ENCODE data around the gene APBA2.

The APBA2 gene

DNA sequence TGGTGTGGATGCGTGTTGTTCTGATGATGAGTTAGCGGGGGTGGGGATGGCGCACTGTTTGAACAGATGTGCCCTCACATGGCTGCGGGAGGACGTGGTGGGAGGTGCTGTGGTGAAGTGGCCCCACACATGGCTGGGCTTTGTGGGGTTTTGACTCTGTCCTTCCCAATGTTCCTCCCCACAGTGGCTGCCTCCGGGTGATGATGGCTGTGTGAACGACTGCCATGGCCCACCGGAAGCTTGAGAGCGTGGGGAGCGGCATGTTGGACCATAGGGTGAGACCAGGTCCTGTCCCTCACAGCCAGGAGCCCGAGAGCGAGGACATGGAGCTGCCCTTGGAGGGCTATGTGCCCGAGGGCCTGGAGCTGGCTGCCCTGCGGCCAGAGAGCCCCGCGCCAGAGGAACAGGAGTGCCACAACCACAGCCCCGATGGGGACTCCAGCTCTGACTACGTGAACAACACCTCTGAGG lies 167.9 kb downstream of the APBA2 start:
- DNase-seq (ENCODE audit: low read depth in 1 of 2, low spot score in 1 of 2) = no peak

DNA sequence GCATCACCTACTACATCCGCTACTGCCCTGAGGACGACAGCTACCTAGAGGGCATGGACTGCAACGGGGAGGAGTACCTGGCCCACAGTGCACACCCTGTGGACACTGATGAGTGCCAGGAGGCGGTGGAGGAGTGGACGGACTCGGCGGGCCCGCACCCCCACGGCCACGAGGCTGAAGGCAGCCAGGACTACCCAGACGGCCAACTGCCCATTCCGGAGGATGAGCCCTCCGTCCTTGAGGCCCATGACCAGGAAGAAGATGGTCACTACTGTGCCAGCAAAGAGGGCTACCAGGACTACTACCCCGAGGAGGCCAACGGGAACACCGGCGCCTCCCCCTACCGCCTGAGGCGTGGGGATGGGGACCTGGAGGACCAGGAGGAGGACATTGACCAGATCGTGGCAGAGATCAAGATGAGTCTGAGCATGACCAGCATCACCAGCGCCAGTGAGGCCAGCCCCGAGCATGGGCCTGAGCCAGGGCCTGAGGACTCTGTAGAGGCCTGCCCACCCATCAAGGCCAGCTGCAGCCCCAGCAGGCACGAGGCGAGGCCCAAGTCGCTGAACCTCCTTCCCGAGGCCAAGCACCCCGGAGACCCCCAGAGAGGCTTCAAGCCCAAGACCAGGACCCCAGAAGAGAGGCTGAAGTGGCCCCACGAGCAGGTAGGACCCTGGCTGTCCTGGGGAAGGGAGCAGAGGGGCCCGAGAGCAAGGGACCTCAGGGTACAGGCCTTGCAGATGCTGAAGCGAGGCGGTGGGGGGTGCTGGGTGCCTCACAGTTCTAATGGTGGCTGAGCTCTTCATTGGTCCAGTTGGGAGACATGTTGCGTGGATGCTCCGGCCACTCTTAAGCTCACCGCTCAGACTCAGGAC lies 168.6 kb downstream of the APBA2 start:
- DNase-seq (ENCODE audit: low read depth in 1 of 2, low spot score in 1 of 2) = no peak

DNA sequence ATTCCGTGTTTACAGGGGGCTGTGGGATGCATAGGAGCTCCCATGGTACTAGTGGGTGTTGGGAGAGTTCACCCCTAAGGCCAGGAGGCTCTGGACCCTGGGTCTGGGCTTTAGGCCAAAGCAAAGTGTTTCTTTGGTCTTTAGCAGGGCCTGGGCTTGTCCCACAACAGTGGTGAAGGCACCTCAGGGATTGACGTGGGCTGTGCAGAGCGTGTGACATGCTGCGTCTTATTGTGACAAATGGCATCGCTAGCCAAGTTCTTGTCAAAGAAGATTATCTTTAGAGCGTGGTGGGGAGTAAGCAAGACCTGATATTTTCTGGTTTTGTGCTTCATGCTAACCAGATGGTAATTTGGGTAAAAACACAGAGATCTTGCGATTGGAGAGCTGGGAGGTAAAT lies 170.1 kb downstream of the APBA2 start:
- no peak for DNase-seq (ENCODE audit: low read depth in 1 of 2, low spot score in 1 of 2)

DNA sequence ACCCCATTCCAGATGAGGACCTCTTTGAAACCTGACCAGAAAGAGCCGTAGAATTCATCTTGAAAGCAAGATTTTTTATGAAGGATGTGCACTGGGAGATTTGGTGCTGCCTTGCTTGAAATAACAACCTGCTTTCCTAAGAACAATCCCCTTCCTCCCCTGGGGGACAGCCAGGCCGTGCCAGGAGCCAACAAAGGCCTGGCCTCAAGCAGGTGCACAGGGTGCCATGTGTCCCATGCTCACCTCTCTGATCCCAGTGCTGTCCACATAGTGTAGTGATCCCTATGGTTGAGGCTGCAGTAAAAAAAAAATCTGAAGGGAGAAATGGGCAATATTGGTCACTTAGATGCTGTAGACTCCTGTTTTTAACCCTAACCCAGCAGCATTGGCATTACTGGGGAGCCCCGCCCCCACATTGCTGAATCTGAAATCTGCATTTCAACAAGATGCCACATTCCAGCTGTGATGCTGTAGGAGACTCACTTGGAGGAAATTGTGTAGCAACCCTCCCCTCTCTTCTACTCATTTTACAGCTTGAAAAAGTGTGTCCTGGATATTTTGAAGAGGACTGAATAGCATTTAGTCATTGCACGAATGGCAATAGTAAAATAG lies 171.2 kb downstream of the APBA2 start:
- no peak for DNase-seq (ENCODE audit: low read depth in 1 of 2, low spot score in 1 of 2)

DNA sequence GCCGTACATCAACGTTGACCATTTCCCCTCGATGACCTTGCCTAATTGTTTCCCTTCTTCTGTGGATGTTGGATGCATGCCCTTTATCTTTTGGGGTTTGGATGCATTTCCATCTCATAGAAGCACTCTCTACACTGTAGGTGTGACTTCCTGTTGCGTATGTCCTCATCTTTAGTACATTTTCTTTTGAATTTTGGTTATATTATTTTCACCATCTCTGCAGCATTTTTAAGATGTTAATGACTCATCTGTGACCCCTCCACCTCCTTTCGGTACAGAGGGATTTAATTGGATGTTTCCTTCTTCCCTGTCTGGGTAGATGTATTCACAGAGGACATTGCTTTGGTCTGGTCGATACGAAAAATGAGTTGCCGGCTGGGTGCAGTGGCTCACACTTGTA lies 172.1 kb downstream of the APBA2 start:
- no peak for DNase-seq (ENCODE audit: low read depth in 1 of 2, low spot score in 1 of 2)

DNA sequence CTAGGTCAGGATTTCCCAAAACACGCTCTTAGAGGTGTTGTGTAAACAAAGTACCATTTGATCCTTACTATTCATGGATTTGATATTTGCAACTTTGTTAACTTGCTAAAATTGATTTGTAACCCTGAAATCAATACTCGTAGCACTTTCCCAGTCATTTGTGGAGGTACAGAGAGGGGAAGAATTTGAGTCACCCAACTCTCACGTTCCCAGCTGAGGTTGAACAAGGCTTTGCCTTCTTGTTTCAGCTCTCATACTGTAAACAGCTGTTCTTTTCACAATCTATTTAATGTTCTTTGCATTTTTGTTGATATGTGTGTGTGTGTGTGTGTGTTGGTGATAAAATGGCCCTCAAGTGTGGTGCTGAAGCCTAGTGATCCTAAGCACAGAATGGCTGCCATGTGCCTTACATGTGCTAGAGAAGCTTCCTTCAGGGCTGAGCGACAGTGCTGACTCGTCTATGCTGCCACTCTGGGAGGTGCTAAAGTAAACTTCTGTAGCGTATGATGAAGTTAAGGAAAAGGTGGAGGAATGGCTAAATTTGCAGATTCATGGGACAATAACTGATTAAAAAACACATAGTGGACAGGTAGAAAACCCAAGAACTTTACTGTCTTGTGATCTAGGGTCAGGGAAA lies 173.2 kb downstream of the APBA2 start:
- no peak for DNase-seq (ENCODE audit: low read depth in 1 of 2, low spot score in 1 of 2)

DNA sequence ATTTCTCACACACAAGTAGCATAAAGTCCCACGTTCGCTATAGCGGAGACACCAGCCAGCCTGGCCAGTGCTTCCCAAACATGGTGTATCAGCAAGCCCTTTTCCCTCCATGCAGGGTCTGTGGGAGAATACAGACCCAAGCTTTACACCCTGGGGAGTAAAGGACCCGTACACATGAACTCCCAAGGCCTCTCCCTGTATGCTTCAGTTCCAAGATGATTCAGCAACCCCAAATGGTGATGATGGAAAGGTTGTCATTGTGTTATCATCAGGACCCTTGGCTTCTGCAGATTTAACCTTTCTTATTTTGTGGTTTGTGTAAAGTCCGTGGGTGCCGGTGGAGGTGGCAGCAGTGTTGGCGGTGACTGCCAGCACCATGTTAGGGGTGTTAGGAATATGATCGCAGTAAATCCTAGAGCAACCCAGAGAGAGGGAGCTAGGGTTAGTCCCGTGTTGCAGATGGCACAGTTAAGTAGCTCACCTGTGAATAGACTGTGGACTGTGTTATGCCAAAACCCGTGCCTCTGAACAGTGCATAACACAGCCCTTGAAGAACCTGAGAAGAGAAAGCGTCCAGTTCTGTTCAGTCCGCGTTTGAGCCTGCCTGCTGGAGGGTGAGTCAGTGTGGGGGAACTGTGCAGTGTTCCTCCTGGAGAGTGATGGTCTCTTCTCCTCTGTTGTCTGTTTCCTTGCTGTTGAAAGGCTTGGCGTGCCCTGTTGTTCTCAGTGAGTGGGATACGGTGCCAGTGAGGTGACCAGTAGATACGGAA lies 174.3 kb downstream of the APBA2 start:
- no peak for DNase-seq (ENCODE audit: low read depth in 1 of 2, low spot score in 1 of 2)

DNA sequence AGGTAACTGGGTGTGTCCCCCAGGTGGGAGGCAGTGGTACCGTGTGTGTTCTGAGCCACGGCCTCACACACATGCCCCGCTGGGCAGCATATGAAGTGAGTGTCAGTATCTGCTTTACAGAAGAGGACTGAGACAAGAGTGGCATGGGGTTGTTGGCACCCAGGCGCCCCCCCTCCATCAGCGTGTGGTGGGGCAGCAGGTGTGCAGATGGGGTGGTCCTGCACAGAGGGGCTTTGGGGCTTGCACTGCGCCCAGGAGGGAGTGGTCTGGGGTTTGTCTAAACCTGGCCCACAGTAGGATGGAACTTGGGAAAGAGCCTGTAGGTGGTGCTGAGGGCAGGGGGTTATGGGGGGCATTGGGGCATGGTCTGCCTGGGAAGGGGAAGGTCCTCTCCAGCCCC lies 176.0 kb downstream of the APBA2 start:
- no peak for DNase-seq (ENCODE audit: low read depth in 1 of 2, low spot score in 1 of 2)

DNA sequence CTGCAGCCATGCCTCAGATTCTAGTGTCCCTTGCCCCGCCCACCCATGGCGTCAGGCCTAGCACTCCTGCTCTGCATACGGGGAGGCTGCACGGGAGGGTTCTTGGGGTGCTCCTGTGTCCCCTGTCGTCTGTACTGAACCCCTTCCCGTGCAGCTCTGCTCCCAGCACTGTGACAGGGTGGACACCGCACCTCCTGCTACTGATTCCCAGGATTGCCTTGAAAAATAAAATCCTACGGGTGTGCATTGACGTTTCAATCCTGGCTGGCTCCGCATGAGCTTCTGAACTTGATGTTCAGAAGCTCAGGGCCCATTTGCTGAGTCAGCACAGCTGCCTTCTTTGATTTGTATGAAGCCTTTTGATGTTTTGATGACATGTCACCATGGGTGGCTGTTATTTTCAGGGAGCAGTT lies 176.4 kb downstream of the APBA2 start:
- no peak for DNase-seq (ENCODE audit: low read depth in 1 of 2, low spot score in 1 of 2)

DNA sequence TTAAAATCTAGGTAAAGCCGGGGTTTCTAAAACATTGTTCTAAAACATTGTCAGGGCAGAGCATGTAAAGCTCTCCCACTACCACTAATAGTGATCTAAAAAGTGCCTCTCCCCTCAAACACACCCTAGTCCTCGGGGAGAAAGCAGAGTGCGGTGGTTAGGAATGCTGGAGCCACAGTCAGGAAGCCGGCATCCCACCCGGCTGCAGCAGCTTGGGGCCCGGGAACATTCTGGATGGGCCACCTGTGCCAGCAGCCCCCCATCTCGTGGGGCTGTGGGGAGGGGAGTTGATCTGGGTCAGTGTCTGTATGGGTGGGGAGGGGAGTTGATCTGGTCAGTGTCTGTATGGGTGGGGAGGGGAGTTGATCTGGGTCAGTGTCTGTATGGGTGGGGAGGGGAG lies 176.9 kb downstream of the APBA2 start:
- DNase-seq (ENCODE audit: low read depth in 1 of 2, low spot score in 1 of 2) = no peak

DNA sequence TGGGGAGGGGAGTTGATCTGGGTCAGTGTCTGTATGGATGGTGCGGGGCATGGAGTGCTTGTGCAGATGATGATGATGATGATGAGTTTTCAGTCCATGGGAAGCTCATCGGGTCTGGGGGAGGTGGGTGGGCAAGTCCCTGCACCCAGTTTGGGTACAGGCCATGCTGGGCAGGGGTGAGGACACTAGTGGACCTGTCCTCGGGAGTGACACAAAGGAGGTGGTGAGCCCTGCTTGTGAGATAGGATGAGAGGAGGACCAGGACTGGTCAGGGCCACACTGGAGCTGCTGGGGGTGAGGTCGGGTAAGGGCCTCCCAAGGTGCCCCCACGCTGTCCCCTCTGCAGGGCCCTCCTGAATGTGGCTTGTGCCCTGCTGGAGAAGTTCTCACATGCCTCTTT lies 177.9 kb downstream of the APBA2 start:
- DNase-seq (ENCODE audit: low read depth in 1 of 2, low spot score in 1 of 2) = no peak

DNA sequence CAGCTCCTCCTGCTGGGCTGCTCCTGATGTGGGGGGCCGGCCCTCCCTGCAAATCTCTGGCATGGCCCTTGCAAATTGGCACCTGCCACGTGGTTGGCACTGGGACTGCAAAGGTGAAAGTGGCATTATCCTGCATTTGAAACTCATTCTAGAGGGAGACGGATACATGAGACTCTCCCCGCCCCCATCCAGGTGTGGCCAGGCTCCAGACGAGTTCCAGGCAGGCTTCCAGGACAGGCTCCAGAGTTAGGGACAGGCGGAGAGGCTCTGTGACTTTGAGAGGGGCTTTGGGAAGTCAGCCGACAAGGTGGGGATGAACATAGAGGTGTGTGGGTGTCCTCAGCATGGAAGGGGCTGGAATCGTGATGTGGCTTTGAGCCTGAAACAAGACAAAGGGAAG lies 178.5 kb downstream of the APBA2 start:
- DNase-seq (ENCODE audit: low read depth in 1 of 2, low spot score in 1 of 2) = no peak

DNA sequence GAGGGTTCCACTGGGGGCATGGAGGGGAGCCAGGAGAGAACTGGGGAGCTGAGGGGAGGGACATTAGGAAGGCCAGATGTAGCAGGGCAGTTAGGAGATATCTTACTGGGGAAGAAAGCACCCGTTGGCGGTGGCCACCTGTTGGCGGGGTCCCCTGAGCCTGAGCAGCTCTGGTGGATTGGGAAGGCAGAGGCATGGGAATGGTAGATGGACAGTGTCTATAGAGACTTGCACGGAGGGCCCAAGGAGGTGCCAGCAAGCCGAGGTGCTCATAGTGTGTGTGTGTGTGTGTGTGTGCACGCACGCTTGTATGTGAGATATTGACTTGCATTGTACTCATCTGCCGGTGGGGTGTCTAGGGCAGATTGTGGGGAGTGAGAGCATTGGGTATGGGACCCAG lies 179.0 kb downstream of the APBA2 start:
- DNase-seq (ENCODE audit: low read depth in 1 of 2, low spot score in 1 of 2) = no peak

DNA sequence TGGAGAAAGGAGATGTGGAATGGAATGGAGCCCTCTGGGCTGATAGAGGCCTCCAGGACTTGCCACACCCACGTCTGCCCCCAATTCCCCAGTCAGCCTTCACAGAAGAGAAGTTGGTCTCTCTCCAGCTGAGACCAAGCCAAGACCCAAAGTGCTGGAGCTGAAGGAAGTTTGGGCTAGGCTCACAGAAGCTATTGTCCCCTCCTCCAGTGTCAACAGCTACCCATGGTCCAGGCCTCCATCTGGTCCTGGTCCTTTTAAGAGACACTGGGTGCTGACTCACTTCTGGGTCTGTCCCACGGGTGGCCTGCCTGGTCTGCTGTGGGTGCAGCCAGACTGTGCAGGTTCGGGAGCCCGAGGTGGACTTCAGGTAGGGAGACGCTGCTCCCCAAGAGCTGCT lies 179.8 kb downstream of the APBA2 start:
- no peak for DNase-seq (ENCODE audit: low read depth in 1 of 2, low spot score in 1 of 2)

DNA sequence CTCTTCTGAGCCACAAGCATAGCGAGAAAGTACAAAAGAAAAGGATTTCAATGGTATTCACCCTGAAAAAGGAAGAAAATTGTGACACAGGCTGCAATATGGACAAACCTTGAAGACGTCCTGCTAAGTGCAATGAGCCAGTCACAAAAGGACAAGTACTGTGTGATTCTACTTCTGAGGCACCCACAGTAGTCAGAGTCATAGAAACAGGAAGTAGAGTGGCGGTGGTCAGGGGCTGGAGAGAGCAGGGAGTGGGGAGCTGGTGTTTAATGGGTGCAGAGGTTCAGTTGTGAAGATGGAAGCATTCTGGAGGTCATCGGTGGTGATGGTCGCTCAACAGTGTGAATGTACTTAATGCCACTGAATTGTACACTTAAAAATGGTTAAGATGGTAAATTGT lies 180.5 kb downstream of the APBA2 start:
- no peak for DNase-seq (ENCODE audit: low read depth in 1 of 2, low spot score in 1 of 2)

DNA sequence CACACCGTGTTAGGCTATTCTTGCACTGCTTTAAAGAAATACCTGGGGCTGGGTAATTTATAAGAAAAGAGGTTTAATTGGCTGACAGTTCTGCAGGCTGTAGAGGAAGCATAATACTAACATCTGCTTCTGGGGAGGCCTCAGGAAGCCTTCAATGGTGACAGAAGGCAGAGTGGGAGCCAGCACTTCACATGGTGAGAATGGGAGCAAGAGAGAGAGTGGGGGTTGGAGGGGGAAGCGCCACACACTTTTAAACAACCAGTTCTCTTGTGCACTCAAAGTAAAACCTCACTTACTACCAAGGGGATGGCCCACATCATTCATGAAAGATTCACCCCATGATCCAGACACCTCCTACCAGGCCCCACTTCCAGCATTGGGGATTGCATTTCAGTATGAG lies 181.1 kb downstream of the APBA2 start:
- DNase-seq (ENCODE audit: low read depth in 1 of 2, low spot score in 1 of 2) = no peak

DNA sequence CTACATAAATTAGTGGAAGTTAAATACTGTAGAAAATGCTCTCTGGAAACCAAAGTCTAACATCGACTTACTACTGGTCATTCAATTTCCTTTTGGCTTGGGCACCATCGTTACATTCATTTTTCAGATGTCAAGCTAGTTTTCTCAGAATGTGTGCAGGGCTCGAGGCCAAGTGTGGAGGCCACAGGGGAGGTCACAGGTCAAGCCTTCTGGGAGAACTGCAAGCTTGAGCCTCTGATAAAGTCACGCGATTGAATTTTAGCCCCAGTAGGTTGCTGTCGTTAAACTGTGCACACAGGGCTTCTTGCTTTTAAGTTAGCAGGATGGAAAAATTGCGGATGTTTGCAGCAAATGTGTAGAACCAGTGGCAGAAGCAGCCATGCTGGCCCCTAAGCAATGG lies 182.2 kb downstream of the APBA2 start:
- no peak for DNase-seq (ENCODE audit: low read depth in 1 of 2, low spot score in 1 of 2)

DNA sequence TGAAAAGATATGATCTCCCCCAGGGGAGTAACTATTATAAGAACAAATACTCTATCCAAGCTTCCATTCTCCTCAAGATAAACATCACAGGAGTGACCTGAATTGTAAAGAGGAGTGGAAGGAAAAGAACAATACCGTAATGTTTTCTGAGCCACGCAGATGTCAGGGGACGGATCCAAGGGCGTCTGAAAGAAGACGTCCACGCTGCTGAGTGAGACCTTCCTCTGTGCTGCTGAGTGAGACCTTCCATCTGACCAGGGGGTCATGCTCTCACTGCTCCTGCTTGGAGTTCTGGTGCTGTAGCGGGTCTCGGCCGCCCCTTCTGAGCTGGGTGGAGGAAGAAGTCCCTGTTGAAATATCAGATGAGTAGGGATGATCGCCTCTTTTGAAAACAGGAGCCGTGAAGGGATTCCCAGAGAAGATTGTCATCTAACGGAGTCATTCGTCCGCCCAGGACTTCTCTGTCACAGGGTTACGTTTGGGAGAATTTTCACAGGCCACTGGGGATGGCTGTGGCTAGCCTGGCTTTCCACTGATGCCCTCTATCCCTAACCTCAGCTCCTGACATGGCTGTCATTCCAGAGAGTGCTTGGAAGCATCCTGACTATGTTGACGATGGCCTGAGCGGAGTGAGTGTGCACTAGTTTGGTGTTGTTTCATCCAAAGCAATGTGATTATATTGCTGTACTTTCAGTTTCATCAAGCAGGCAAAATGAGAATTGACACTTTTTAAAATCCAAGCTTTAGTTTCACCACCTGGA lies 184.9 kb downstream of the APBA2 start:
- DNase-seq (ENCODE audit: low read depth in 1 of 2, low spot score in 1 of 2) = no peak

DNA sequence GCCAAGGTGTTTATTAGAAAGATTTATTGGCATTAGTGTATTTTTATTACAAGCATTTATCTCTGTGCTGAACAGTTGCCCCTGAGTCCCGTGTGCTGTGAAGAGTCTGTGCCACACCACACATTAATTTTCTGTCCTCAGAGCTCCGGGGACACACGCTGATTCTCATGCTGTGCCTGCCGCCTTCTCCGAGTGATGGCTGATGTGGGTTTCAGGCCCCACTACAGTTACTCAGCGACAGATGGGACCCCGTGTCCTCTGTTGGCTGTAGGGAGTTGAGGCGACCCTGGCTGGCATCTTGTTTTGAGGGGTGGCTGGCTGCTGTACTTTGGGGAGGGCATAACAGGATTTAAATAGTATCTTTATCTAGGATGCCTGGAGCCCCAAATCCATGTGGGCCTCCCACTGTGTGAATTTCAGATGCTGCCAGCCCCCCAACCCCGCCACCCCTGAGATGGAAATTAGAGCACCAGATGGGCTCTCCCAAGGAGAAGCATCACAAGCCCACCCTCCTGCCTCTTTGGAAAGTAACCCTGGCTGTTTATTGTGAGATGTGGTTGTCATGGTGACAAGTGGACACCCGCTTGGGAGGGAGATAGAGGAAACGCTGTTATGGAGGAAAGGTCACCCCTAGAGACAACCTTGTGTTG lies 185.6 kb downstream of the APBA2 start:
- DNase-seq (ENCODE audit: low read depth in 1 of 2, low spot score in 1 of 2) = no peak

DNA sequence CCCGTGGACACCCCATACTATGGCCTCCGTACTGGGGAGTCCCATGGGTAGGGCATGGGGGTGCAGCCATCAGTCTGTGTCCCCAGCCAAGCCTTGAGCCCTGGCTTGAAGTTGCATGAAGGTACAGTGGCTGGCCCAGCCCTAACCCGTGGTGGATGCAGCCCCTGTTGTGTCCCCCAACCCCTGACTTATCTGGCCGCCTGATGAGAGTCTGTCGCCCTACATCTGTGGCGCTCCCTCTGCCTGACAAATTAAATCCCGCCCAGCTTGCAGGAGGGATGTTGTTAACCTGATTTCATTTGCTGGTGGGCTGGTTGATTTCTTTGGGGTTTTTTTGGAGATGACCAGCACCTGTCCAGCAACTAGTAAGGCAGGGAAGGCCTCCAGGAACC lies 186.1 kb downstream of the APBA2 start:
- no peak for DNase-seq (ENCODE audit: low read depth in 1 of 2, low spot score in 1 of 2)
